Choroid plexus epithelial cell (primary cell): ENCODE measurements around the gene C2.
"Not testable (repeated sequence)": the region's sequence is repeated elsewhere in the genome, so short reads cannot be mapped to it uniquely, and the experiment has no call there.

Experiments
- DNase-seq: peaks from one replicate; pipeline ENCODE4 v3.0.0-alpha.2; 2010; ENCODE audit warnings: low read depth
- H3K4me3 ChIP-seq: 2 replicates; pipeline ENCODE4 v1.5.1; 2011; ENCODE audit warnings: low read depth, mild to moderate bottlenecking, control low read depth, low read length, moderate library complexity
- CTCF ChIP-seq: conservative IDR thresholded peaks from 2 replicates; pipeline ENCODE4 v1.5.1; 2011; ENCODE audit warnings: low read depth, mild to moderate bottlenecking, control low read depth, inconsistent platforms, low read length, moderate library complexity

Gene C2

GRCh38 chr6:31971279-31971992, 43.9 kb downstream of the C2 start:
- no peak for DNase-seq
- peak overlapping the region; percentile 73 for H3K4me3 ChIP-seq
- no peak for TF ChIP-seq CTCF

- peak; percentile 99 for DNase-seq
- no peak for TF ChIP-seq CTCF
- peak within 1 kb of the TSS; percentile 73 for H3K4me3 ChIP-seq
These were observed 44.6 kb downstream of the C2 start, which contains the start of gene DXO for GRCh38 chr6:31971993-31972708. Gene DXO, minus strand, starts transcription at chr6:31972138. Its CDS starts 463 bp downstream, at chr6:31971675.

GRCh38 chr6:31972709-31973350, 45.3 kb downstream of the C2 start:
- peak overlapping the region; percentile 73 for H3K4me3 ChIP-seq
- no peak for TF ChIP-seq CTCF
- DNase-seq: peak; percentile 68

GRCh38 chr6:31976065-31976464, 48.5 kb downstream of the C2 start:
- not testable (repeated sequence) for H3K4me3 ChIP-seq, DNase-seq

GRCh38 chr6:31977816-31978431, 50.4 kb downstream of the C2 start:
- DNase-seq: no peak
- no peak for TF ChIP-seq CTCF
- no peak overlapping the region for H3K4me3 ChIP-seq

GRCh38 chr6:31978831-31979230, 51.3 kb downstream of the C2 start:
- no peak for TF ChIP-seq CTCF
- no peak overlapping the region for H3K4me3 ChIP-seq
- no peak for DNase-seq
